ENCODE results near the gene DNAJB14.
"Not testable (repeated sequence)": the region's sequence is repeated elsewhere in the genome, so short reads cannot be mapped to it uniquely, and the experiment has no call there.

Gene DNAJB14

GRCh38 chr4:99946356-99947189, at the start of gene DNAJB14:
Gene DNAJB14, minus strand, starts transcription at chr4:99946618. Its CDS starts 47 bp downstream, at chr4:99946571.
- peak; percentile 80 for DNase-seq (ENCODE audit: low spot score)

DNA sequence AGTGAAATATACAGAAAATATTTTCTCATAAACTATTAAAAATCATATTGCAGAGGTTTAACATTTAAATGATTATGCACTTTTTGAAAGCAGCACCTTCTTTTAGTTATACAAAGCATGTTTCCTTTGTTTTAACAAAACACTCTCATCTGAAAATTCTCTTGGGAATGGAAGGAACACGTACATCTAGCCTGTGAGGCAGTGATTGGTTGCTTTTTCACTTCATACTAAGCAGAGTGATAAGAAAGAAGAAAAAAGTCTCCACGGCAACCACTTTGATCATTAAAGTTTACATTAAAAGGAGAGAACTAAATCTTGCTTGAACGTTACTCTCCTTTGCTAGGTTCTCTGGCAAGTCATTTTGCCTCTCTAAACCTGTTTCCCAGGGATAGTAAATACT, 45.3 kb upstream of the DNAJB14 start:
- no peak for DNase-seq (ENCODE audit: low spot score)

DNA sequence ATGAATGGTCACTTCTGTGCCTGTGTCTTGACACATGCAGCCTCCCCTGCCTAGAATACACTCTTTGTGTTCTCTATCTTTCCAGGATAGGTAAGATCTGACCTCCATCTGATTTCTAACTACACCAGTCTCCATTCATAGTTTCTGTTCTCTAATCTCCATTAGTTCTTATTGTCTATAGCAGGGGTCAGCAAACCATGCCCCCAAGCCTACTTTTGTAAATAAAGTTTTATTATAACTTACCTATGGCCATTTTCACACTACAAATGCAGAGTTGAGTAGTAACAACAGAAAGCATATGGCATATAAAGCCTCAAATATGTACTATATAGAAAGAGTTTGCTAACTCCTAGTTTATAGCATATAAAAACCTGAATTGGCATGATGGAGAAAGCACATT, 41.3 kb upstream of the DNAJB14 start:
- DNase-seq (ENCODE audit: low spot score), result no peak

- no peak for DNase-seq (ENCODE audit: low spot score)
Measured at GRCh38 chr4:99986792-99987191, 40.4 kb upstream of the DNAJB14 start.

DNA sequence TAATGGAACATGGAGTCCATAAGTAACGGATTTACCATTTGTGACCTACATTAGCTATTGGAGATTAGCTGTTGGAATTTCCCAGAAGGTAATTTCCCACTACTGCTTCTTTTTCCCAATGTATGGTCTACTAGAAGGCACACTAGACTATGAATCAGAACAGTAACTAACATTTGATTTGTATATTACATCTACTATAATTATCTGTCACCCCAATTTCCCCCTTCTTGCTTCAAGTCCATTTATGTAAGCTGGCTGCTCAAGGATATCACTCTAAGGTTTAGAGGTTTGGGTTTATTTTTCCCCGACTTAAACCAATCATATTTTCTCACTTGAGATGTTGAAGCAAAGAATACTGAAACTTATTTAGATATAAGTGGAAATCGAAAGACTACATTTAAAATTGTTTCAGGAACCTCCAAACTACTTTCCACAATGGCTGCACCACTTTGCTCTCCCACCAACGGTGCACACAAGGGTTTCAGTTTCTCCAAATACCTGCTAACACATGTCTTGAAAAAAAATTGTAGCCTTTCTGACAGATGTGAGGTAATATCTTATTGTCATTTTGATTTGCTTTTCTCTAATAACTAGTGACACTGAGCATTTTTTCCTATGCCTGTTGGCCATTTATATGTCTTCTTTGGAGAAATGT, 37.0 kb upstream of the DNAJB14 start:
- DNase-seq (ENCODE audit: low spot score), result no peak

DNA sequence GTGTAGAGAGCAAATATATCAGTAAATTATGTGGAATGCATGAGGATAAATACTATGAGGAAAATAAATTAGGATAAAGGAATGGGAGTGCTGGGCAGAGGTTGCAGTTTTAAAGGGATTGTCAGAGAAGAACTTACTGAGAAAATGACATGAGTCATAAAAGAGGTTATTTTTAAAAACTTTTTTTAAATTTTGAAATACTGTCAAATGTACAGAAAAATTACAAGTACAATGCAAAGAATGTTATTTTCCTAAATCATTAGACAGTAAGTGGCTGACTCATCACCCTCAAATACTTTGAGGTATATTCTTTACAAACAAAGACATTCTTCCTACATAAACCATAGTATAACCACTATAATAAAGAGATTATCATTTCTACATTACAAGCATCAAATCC, 33.5 kb upstream of the DNAJB14 start:
- no peak for DNase-seq (ENCODE audit: low spot score)

DNA sequence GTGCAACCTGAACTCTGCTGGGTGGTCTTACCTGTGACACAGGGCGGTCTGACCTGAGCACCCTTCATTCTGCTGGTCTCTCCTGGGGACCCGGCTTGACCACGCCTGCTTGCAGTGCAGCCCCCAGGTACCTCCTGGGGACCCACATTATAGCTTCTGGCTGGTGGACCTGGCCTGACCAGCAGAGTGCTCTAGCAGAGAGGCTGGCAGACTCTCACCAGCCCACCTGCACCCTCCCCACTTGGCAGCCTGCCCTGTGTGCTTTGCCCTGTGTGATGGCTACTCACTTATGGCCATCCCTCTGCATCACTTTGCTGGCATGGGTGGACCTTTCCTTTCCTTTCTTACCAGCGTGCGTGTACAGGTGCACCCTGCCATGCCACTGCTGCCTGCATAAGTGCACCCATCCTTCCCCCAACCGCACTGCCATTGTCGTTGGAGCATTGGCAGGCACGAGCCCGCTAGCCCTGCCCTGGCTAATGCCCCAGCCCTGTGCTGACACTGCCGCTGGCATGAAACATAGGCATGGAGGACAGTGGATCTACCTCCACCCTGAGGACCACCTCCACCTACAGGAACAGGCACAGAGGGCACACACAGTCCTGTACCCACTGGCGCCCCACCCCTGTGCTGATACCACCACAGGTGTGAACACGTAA, 25.2 kb upstream of the DNAJB14 start:
- DNase-seq (ENCODE audit: low spot score), result no peak

- no peak for DNase-seq (ENCODE audit: low spot score)
Measured at GRCh38 chr4:99968330-99968729, 21.9 kb upstream of the DNAJB14 start.

GRCh38 chr4:99966692-99967091, 20.3 kb upstream of the DNAJB14 start:
- no peak for DNase-seq (ENCODE audit: low spot score)

DNA sequence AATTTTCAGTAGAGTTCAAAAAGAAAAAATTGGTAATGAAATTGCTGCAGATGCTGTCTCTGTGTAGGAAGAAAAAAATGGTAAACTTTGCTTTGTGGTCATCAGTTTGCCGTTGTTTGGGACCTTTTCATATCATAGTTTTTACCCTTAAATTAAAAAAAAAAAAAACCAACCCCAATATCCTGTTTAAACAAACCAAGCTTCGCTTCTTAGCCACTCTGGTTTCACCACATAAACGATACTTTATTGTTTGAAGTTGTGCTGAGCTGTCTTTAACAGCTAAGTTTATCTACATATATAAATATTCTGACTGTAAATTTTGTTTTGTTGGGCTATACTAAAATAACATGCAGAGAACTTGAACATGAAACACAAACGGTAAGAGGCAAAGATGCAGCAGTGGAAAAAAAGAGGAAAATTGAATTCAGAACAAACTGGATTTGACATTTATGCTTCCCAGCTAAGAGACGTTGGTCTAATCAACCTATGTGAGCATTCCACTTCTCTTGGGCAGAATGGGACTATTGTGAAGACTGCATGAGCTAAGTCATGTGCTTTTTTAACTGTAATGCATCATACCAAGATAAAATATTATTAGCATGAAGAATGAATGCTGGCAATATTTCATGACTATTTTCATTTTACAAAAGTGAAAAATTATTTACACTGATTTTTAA, 19.4 kb upstream of the DNAJB14 start:
- no peak for DNase-seq (ENCODE audit: low spot score)

DNA sequence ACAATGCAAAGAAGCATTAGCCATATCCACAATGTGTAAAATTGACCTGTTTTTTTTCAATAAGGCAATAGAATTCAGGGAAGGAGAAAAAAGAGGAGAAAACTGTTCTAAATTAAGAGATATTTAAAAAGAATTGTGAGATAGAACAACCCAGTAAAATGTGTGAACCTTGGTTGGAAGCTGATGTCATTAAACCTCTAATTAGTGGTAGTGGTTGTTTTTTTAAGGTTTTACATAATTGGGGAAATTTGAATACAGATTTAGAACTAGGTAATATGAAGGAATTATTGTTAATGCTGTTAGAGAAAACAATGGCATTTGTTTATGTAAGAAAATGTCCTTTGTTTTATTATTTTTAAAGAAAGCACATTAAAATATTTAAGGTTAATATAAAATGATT, 18.8 kb upstream of the DNAJB14 start:
- no peak for DNase-seq (ENCODE audit: low spot score)

GRCh38 chr4:99961711-99962110, 15.3 kb upstream of the DNAJB14 start:
- DNase-seq (ENCODE audit: low spot score), result no peak

DNA sequence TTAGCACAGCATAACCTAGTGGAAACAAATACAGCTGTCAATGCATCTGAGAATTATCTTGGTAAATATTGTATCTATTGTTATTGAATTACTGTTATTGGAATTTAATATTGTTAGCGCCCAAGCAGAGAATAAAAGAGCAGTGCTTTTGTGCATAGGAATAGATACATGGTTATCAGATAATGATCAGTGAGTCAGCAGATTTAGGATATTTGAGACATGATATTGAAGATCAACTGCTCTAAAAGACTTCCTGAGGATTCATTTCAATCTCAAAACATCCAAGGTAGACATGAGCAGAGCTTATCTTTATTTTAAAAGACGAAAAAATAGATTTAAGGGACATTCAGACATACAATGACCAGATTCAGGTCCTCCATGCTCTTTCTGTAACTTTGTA, 14.2 kb upstream of the DNAJB14 start:
- DNase-seq (ENCODE audit: low spot score), result no peak

- DNase-seq (ENCODE audit: low spot score), result not testable (repeated sequence)
Measured at GRCh38 chr4:99958207-99958606, 11.8 kb upstream of the DNAJB14 start.

DNA sequence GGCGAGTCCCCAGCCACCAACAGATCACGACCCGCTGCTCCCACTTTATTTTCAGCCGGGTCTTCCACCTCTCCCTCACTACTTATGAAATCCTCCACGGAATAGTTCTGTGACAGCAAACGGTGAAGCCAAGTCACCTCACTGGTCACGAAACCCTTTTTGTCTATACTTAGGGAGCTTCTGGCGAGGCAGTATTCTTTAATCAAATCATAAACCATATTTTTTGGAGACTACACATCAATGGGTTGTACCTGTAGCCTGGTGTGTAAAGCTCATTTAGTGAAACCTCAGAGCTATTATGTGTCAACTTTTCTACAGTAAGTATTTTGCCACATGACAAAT, 4.5 kb upstream of the DNAJB14 start:
- no peak for DNase-seq (ENCODE audit: low spot score)

GRCh38 chr4:99949999-99950912, 3.8 kb upstream of the DNAJB14 start, which contains the start of gene H2AZ1:
Gene H2AZ1, minus strand, starts transcription at chr4:99950275. Its CDS starts 105 bp downstream, at chr4:99950170.
- DNase-seq (ENCODE audit: low spot score), result peak; percentile 97

GRCh38 chr4:99949034-99949998, 2.9 kb upstream of the DNAJB14 start:
- DNase-seq (ENCODE audit: low spot score), result peak; percentile 93

- DNase-seq (ENCODE audit: low spot score), result no peak
Measured at GRCh38 chr4:99947608-99948007, 1.2 kb upstream of the DNAJB14 start.

GRCh38 chr4:99947190-99947578, 766 bp upstream of the DNAJB14 start:
- no peak for DNase-seq (ENCODE audit: low spot score)

DNA sequence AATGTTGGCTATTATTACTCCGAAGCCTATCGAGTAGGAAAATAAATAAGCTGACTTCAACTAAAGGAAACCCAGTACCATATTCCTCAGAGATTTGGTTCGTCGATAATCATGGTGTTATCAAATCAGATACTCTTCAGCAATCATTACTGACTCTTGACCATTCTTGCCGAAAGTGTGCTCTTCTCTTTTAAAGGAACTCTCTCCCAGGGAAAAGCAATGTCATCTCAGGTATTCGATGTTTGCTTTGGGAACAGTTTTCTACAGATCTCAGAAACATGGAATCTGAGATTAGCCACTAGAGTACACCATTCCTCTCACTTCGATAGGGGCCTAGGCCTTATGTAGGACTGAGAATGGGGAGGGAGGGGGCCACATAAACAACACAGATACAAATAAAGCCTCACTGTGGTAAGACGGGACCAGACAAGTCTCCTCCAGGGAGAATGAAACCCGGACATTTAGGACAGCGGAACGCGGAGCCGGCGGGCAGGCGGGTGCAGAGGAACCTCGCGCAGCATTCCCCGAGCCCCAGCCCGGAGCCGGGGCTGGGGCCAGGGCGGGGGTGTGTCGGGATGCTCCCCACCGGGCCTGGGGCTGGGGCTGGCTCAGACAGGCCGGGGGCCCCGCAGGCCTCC, 581 bp downstream of the DNAJB14 start:
- DNase-seq (ENCODE audit: low spot score), result no peak

All from LoVo (cell line).